Fibroblast of skin of abdomen (primary cell): ENCODE data around the gene PSMA6.
"Not testable (repeated sequence)": the region's sequence is repeated elsewhere in the genome, so short reads cannot be mapped to it uniquely, and the experiment has no call there.

ENCODE experiments used
- DNase-seq: peaks from one replicate; pipeline ENCODE4 v3.0.0-alpha.2; 2013

Gene PSMA6

DNA sequence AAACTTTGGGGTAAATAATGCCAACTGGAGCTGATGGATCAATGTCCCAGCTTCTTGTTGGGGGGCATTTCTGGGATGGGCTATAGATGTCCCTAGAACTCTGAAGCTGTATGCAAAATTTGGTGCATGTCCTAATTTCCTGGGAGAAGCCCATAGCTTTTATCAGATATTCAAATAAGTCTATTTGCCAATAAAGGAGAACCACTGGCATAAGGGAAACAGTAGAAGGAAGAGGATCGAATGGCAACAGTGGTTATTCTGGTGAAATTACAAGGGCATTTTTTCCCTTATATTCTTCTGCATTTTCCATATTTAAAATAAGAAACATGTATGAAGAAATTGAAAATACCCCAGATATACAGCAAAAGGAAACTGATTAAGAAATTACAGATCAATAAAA lies 34.2 kb downstream of the PSMA6 start:
- no peak for DNase-seq

DNA sequence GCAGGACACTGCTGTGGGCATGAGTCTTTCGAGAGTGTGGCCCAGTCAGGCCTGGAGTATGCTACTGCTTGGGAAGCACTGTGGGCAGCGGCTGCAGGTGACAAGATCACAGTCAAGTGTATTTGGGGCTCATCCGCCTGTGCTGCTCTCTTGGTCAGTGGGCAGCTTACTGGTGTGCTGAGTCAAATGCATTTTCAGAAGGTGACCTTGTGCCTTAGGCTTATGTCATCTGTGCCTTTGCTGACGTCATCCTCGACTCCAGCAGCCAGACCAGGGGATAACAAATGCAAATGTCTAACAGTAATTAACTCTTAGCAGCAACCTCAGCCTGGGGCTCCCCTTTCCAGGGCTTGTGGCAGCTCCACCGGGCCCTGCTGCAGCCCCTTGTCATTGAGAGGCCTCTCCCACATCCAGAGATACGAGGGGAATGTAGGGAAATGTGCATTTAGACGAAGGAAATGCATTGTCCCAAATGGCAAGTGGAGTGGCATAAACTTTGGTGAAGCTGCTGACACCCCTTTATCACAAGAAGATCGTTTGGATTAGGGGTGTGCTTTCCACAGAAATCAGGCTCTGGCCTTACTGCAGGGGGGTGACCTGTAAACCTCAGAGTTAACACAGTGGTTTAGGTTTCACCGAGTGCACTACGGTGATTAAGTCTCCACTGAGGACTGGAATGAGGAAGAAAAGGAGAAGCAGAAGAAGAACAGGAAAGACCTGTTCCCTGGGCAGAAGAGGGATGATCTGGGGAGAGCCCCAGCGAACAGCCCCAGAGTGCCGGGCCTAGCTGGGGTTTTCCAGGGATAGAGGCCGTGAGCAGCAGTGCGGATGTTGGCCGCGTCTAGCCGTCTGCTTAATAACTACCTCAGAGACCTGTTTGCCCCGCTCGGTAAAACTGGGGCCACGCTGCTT lies 39.7 kb downstream of the PSMA6 start:
- no peak for DNase-seq

DNA sequence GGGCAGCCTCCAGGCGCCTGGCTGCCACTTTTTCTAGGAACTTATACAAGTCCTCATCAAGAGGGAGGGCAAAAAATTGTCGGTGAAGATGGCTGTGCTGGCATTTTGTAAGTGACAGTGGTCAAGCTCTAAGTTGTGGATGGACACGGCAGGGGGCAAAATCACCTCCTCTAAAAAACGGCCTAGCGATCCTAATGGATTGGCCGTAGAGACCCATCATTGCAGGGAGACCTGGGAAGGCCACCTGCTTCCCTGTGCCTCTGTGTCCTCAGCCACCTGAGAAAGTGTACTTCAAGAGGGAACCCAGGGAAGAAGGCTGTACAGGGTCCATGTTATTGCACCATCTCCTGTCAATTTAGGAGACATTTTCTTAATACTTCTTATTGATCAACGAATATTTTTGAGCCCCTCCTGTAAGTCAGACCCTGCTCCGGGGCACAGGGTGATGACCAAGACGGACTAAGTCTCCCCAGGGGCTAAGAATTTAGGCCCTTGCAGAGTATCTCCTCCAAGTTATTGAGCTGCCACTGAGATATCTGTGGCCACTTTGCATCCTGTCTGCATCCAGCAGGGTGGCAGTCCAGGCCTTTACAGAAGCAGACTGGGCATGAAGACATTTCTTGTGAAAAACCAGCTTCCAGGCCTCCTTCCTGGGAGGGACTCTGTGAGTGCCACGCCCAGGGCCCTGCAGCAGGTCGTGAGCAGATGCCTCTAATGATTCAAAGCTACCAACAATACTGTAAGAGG lies 40.5 kb downstream of the PSMA6 start:
- no peak for DNase-seq

DNA sequence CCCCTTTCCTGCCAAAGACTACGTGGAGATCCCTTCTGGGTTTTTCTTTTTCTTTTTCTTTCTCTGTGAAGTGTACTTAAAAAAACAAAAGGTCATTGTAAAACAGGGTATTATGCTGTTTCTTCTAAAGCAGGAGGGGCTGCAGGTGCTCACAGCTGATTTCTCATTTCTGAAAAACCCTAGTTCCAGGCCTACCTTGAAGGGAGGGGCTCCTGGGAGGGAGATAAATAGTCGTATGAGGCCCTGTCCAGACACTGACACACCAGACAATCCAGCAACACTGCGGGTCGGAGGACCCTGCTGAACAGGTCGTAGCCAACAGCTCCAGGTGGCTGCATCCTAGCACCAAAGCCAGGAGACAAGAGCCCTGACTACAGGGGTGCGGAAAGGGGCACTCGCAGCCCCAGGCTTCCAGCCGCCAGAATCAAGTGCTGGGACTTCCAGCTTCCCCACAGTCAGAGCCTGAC lies 41.1 kb downstream of the PSMA6 start:
- DNase-seq, result no peak

DNA sequence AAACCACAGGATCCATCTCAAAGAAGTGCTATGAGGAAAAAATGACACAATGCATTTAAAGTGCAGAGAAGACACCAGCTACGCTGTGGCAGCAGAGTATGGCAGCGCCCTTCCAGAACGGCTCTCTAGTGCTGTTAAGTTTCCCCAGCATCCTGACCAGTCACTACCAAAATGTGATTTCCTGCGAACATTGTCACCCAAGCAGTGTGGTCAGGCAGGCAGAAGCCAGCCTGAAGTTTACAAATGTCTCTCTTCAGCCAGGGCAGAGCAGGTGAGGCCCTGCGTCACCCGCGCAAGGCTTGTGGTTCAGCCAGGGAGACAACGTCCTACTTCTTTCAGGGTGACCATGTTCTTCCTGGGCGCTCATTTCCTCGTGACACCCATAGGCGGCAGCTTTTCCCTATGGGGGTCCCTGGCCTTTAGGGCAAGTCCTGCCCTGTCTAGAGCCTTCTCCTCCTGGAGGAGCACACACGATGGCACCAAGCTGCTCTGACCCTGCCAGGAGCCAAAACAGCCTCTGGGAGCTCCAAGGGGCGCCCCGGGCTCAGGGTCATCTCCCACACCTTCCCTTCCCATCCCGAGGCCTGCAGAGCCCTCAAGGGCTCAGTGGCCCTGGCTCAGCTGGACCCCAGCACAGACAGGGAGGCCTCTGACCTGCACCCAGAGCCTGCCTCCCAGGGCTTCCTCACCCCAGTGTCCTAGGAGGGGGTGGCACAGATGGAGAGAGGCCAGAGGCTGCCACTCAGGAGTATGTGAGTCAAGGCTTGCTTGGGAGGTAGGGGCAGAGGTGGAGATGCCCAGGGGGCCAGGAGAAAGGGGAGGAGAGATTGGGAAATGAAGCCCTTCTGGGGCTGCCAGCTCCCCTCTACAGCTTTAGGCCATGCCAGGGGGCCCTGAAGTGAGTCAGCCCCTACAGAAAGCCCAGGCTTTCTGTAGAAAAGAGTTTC lies 41.9 kb downstream of the PSMA6 start:
- DNase-seq, result no peak

DNA sequence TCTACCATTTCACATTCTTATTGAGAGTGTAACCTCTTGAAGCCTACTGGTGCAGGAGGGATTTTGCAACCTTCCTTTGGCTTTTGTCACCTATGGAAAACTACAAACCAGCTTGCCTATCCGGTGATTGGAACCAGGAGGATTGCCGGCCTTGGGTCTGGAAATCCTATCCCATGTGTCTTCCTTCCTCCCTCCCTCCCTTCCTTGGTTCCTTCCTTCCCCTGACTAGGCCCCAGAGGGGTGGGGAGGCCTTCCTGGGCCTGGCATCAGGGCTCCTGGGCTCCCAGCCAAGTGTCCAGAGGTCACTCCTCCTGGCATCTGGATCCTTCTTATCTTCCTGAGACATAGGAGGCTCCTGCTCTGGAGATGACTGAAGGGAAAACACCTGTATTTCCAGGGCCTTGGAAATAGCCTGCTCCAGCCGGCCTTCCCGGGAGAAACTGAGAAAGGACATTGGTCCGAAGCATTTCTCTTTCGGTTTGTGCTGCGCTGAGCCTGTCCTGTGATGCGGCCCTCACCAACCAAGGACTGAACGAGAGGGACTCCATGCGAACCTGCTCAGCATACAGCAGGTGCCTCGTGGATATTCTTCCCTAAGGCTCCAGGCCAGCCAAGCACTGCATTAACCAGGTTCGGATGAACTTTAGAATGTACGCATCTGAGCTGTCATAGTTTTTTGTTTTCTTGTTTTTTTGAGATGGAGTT lies 43.4 kb downstream of the PSMA6 start:
- DNase-seq, result no peak

DNA sequence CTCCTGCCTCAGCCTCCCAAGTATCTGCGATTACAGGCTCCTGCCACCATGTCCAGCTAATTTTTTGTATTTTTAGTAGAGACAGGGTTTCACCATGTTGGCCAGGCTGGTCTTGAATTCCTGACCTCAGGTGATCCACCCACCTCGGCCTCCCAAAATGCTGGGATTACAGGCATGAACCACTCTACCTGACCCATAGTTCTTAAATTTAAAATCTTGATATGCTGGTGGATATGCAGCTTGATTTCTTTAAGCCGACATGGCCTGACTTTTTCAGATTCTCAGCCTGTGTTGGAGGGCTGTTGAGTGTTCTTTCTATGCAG lies 44.0 kb downstream of the PSMA6 start:
- not testable (repeated sequence) for DNase-seq

DNA sequence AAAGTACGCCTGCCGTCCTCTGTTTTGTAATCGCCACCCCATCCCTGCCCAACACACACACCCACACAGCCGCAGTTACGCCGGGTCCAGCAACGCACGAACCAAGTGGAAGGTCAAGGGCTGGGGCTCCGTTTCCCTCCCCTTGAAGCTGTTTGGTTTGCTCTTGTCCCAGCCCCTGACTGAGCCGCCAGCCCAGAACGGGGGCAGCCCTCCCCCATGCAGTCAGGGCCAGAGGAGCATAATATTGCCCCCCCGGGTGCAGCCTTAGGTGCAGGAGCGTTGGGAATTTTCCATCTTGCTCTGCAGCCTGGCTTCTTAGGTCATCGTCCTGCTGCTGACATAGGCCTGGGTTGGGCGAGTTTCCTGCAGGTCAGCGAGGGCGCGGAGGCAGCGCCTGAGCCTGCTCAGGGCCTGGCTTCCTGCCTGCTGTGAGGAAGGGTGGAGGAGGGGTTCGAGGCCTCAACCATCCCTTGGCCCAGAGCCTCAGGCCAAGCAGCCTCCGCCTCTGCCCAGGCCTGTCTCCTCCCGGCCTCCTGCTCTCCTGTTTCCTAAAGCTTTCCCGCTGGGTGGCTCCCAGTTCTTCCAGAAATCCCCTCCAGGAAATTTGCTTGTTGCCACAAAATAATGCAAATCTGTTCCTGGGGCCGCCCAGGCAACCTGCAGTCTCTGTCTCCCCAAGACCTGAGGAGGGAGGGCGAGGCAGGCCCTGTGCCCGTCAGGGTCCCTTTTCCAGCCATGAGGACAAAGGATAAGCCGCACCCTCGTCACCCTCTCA lies 44.5 kb downstream of the PSMA6 start:
- DNase-seq, result peak; percentile 47

DNA sequence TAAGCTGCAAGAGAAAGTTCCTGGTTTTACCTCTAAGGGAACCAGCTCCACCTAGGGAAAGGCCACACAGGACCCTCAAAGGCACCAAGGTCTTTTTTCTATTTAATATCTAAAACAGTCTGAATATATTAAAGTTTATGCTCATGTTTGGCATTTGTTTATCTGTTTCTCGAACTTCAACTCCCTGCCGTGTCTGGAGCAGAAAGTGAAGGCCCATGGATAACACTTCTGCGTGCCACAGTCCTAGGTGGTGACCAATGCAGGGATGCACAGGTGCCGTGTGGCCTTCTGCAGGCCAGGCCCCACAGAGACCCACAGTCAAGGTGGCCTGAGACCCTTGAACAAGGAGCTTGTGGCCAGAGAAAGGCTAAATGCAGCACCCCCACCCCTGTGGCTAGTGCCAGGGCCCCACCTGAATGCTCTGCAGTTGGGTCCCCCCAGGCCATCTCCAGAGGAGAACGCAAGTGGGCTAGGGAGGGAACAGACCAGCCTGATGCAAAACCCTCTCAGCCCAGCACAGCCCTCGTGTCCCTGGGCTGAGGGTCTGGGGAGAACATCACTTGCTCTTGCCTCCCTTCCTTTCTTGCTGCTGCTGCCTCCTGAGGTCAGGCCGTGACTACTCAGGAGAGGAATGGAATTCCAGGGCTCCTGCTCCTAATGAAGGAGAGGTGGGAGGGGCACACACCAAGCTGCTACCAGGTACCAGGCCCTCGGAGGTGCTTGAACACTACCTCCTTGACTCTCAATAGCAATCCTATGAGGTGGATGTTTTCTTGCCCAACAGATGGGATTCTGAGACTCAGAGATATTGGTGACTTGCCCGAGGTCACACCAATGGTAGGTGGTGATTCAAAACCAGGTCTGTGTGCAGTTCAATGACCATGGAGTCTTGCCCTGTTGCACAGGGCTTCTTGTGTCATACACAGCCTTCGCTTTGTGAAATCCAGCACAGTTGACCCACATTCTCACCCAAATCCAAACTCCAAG lies 45.4 kb downstream of the PSMA6 start:
- no peak for DNase-seq

DNA sequence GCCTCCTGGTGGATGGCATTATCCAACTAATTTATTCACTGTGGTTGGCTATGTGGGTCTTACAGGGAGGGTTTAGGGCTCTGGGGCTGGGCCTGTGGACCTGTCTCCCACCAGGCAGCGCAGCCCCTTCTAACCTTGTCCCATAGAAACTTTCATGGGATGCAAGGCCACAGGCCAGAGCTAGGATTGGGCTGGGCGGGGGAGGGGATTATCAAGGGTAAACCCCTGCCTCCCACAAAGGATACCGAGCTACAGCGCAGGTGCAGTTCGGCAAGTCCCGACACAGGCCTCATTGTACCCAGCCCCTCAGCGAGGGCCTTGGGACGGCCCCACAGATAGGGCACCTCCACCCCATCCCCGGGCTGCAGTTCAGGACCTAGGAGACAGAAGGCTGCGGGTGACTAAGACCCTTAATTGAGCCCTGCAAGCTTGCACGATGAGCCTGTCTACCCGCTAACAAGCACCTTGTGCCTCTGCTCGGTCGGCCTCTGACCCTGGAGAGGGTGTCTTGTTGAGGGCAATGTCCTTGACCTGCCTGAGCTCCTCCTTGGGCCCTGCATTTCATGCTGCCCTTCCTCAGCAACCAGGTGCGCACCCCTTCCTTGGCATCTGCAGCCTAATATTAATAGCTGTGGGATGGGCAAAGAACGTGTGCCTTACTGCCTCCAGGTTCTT lies 46.7 kb downstream of the PSMA6 start:
- no peak for DNase-seq

DNA sequence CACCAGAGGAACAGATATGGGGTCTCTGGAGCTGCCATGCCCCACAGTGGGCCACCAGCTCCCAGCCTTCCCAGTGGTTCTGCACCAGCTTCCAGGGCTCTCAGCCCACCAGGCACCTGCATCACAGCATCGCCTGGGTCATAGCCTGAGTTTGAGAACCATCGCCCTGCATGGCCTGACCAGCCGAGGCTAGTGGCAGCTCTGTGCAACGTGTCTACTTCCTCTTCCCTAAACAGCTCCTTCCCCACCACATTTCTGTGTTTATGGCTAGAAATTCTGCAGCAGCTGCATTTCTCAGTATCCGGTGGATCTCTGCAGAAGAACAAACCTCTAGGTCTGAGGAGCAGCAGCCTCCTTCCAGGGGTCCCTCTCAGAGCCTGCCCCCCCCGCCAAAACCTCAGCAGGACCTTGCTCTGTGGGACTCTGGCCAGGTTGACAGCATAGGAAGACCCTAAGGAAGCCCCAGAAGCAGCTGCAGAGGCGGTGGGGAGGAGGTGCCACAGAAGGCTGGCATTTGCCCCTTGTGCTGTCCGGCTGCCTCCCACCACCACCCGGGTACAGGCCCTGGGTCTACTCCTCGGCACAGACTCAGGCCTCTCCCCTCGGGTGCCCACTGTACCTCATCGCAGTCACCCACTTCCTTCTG lies 47.7 kb downstream of the PSMA6 start:
- no peak for DNase-seq

DNA sequence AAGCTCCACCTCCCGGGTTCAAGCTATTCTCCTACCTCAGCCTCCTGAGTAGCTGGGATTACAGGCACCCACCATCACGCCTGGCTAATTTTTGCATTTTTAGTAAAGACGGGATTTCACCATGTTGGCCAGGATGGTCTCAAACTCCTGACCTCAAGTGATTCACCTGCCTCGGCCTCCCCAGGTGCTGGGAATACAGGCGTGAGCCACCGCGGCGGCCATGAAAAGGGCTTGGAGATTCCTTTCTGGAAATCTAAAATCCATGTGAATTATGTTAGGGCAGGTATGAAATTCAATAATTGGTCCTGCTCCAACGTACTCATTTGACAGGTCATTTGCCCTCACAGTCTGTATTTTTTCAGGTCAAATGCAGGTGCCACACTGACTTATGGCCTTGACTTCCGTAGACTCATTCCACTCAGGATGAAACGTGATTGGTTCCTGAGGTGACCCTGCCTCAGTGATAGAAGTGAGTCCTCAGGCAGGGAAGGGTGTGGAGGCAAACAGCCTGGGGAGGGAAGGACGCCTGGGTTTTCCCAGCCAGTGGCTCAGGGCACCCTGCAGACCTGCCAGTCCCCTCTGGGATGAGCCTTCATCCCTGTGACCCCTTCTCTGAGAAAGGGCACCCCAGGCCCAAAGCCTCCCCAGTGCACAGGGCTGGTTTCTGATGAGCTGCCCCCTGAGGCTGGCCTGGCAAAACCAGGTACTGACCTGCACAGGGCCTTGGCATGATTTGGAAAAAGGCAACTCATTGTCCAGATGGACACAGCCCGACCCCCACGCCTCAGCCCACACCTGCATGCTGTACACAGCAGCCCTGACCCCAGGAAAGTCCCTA lies 48.7 kb downstream of the PSMA6 start:
- no peak for DNase-seq

DNA sequence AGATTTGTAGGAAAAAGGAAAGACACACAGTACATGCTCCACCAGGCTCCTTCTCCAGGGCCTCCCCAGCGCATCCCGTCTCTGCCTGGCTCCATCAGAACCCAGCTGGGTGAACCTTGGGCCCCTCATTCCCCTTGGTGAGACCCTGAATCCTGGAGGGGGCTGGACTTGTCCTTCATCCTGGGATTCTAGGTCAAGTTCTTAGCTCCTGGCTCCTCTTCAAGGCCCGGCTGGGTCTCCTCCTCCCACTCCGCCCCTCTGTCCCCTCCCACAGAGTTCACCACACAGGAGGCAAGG lies 49.2 kb downstream of the PSMA6 start:
- no peak for DNase-seq

DNA sequence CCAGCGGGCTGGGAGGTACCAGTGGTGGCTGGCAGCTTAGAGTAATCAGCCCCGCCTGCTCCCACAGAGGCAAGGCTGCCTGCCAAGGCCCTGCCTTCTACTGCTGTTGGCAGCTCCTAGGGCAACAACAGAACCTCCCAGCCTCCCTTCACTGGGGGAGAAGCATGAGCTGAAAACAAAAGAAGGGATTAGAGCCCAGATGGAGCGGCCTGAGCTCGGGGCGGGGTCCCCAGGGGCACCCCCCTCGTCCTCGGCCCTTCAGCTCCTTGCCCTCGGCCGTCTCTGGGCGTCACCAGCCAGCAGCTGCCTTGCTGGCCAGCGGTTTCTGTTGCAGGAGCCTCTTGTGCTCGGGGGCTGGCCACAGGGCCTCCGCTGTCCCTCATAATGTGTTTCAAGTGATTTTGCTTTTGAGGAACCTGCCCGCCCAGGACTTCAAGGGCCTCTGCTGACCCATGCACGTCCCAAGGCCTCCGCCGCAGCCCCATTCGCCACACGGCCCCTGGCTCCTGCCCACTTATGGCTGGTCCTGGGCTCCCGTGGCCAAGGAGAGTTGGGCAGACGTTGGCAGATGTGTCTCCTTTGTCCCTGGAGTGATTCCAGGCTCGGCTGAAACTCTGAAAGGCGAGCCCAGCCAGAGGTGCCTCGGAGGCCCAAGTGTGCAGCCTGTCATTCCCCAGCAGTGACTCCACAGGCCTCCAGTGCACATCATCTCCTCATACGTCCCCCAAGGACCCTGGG lies 49.7 kb downstream of the PSMA6 start:
- DNase-seq, result peak; percentile 73

DNA sequence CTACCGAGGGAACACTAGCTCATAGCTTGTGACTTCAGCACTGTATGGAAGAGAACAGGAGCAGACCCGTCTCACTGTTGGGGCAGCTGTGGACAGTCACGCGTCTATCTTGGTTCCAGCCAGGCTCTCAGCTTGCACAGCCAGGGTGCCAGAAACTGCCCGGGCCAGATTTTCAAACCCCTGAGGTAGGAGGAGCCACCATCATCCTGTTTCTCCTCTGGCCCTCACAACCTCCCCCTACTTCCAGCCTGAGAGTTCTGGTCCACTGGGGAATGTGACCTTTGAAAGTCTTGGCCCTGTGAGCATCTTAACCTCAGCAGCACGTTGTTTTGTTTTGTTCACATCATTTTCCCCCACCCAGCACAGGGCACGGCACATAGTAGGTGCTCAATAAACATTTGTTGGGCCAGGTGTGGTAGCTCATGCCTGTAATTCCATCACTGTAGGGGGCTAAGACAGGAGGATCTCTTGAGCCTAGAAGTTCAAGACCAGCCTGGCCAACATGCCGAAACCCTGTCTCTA lies 50.4 kb downstream of the PSMA6 start:
- no peak for DNase-seq

DNA sequence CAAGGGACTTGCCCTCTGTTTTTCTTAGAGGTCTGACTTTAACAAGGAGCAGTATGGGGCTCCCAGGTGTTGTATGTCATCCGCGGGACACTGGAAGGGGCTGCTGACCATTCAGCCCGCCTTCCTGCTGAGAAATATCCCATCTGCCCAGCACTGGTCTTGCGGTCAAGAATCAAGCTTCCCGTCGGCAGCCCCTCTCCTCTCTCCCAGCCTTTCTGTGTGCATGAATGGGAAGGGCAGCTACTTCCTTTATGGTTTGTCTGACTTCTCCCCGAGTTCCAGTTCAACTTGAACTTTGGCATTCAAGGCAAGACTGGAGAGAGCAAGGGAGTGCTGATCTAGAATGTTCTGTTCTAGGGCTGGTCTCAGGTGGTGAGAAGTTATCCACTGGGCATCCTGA lies 51.5 kb downstream of the PSMA6 start:
- no peak for DNase-seq
